HG02938 (cell line): ENCODE measurements around the gene TMEM109.
A peak's percentile ranks its signal among the peaks of the same experiment; 100 is the strongest.

Experiments used
- ATAC-seq: cut with Tn5 transposase; IDR thresholded peaks from one replicate; pipeline ENCODE4 v1.9.1; 2021; ENCODE audit warnings: mild to moderate bottlenecking, moderate library complexity; ENCODE audit not compliant: unreplicated experiment

TMEM109 gene, protein sequence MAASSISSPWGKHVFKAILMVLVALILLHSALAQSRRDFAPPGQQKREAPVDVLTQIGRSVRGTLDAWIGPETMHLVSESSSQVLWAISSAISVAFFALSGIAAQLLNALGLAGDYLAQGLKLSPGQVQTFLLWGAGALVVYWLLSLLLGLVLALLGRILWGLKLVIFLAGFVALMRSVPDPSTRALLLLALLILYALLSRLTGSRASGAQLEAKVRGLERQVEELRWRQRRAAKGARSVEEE

DNA sequence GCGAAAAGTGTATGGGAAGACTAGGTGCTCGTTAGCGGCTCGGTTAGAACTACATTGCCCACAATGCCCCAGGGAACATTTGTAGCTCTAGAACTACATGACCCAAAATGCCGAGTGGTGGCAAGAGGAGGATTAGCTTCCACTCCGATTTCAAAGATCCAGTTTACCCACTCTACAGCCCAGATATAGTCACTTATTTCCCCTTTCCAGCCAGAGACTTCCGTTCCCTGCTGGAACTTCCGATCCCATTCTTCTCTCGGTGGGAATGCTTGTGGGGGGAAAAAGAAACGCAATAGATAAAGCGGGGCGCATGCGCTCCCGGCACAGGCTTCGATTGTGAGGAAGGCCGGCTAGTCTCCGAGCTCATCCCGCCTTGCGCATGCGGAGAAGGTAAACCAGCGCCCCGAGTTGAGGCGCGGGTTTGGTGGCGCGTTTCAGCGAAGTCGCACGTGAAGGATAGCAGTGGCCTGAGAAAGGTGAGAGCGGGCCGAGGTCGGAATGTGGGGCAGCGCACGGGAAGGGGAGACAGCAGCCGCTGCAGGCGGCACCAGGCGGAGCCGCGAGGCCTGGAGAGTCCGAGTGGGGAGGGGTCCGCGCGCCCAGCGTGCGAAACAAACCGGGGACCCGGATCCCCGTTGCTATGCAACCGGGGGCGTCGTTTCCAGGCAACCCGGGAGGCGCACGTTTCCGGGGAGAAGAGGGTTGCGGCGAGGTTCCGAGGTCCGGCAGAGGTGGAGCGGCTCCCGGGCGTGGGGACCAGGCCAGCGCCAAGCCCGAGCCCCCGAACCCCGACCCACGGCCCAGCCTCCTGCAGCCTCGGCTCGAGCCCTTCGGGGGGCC is at the start of gene TMEM109:
TSS of gene TMEM109 (plus strand) at position 366 of the 840 bp plus-strand sequence. CDS start 5,536 bp downstream, outside the sequence.
- ATAC-seq, result peak; percentile 51

DNA sequence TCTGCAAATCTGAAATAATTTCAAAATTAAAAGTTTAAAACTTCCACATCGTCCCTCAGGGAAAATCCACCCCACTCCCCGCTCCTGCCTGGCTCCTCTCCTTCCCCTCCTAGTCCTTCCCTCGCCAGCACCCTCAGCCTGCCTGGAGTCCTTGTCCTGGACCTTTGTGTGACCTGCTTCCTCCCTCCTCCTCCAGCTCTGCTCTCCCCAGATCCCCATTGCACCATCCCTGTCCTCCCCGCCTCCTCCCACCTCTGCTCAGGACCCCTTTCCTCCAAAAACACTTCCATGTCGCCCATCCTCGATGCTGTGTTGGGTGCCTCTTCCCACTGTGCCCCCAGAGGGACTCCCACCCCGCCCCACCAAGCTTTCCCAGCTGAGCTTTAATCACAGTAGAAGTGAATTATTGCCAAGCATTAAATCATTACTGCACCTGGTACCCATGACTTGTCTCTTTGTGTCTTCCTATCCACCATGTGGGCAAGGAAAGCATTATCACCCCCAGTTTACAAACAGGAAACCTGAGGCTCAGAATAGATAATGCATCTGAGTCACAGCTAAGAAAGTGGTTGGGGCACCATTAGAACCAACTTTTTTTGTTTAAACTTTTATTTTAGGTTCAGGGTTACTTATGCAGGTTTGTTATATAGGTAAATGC is 49.0 kb upstream of the TMEM109 start:
- ATAC-seq, result no peak

DNA sequence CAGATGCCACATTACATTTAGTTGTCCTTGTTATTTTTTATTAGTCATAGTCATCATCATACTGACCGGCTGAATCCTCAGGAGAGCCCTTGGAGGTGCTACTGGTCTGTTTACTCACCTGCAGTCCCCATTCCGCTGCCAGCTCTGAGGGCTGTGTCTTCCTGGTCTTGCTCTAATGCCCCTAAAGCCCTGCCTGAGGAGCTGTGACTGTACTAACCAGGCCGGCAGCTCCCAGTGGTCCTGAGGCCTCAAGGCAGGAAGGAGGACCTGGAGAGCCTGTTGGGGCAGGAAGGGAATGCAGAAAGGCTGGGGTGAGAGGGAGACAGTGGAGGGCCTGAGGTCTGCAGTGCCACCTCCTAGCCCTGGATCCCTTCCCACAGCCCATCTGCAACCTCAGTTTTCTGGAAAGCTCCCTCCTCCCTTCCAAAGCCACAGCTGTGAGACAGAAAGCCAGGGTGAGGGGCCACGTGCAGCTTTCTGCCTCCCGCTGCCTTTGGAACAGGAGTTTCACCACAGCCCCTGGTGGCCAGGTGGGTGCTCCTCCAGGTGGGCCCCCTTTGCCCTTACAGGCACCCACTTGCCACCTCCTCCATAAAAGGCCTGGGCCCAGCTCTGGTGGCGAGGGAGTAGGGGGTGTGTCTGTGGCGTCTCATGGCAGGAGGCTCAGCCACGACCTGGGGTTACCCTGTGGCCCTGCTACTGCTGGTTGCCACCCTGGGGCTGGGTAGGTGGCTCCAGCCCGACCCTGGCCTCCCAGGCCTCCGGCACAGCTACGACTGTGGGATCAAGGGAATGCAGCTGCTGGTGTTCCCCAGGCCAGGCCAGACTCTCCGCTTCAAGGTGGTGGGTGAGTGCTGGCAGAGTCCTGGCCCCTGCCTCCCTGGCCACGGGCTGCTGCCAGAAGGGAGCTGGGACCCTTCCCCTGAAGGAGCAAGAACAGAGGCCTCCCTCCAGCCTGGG is 46.8 kb upstream of the TMEM109 start, which contains the start of gene ZP1:
TSS of gene ZP1 (plus strand) at position 632 of the 960 bp plus-strand sequence. CDS start at position 652, 20 bp downstream.
- no peak for ATAC-seq

DNA sequence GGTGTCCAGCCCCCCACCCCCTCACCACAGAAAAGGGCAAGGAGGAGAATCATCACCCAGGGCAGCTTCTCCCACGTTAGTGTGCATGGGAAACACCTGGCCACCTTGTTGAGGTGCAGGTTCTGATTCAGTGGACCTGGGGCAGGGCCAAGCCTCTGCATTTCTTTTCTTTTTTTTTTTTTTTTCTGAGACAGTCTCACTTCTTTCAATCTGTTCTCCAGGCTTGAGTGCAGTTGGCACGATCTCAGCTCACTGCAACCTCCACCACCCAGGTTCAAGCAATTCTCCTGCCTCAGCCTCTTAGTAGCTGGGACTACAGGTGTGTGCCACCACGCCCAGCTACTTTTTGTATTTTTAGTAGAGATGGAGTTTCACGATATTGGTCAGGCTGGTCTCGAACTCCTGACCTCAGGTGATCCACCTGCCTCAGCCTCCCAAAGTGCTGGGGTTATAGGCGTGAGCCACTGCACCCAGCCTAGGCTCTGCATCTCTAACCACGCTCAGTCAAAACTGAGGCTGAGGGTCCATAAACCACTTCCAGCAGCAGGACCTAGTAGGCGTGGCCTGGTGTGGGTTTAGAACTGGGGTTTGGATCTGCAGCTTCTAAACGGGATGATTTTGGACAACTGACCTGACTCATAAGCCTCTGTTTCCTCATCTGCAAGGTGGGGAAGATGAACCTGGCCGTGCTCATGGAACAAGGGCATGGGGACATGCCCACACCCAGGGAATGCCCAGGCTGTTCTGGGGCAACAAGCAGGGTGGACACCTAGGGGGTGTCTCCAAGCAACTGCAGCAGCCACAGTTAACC is 45.9 kb upstream of the TMEM109 start:
- ATAC-seq, result no peak

DNA sequence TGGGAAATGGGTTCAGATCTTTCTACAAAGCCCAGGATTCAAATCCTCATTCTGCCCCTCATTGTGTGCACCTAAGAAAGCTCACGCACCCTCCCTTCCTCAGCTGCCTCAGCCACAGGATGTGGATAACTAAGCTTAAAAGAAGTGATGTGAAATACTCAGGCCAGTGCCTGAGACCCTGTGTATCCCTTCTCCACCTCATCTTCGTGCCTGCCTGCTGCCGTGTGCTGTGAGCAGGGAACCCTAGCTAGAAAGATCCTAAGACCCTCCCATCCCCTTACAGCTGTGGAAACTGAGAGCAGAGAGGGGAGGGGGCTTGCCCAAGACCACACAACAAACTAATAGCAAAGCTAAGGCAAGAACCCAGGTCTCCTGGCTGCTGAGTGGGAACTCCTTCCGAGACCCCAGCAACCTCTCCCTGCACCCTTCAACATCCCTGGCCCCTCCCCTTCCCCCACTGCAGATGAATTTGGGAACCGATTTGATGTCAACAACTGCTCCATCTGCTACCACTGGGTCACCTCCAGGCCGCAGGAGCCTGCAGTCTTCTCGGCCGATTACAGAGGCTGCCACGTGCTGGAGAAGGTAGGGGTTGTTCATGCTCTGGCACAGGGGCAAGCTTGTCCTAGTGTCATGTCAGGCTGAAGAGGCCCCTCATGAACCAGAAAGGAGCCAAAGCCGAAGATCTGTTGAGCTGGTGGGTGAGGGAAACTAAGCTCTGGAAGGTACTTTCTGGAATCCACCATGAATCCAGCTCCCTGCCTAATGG is 45.1 kb upstream of the TMEM109 start:
- ATAC-seq, result no peak

DNA sequence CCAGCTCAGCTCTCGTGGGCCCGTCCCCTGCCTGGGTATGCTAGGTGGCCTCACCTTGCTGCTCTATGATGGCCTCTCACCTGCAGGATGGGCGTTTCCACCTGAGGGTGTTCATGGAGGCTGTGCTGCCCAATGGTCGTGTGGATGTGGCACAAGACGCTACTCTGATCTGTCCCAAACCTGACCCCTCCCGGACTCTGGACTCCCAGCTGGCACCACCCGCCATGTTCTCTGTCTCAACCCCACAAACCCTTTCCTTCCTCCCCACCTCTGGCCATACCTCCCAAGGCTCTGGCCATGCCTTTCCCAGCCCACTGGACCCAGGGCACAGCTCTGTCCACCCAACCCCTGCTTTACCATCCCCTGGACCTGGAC is 44.5 kb upstream of the TMEM109 start:
- ATAC-seq, result no peak

DNA sequence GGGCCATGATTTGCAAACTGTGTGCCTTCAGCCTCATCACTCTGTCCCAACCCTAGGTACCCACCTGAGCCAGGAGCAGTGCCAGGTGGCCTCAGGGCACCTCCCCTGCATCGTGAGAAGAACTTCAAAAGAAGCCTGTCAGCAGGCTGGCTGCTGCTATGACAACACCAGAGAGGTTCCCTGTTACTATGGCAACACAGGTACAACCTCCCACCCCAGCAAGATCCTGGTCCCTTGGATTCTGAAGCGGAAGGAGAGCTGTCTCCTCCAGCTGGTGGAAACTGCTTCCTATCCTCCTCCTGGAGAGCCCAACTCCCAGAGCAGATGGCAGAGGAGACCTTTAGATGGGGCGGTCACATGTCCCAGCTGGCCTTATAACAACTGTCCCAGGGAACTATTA is 43.7 kb upstream of the TMEM109 start:
- no peak for ATAC-seq

DNA sequence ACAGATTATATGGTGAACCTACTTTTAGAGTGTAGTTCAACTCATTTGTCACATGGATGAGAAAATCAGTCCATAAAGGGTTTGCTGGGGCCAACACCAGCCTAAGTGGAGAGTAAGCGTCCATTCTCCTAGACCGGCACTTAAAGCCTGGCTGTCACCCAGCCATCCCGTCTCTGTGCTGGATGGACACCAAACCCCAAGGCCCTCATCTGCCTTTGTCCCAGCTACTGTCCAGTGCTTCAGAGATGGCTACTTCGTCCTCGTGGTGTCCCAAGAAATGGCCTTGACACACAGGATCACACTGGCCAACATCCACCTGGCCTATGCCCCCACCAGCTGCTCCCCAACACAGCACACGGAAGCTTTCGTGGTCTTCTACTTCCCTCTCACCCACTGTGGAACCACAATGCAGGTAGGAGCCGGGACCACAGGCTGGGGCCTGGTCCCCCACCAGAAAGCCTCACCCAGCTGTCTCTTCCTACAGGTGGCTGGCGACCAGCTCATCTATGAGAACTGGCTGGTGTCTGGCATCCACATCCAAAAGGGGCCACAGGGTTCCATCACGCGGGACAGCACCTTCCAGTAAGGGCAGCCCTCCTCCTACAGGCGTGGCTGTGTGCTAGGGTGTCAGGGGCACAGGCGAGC is 43.1 kb upstream of the TMEM109 start:
- ATAC-seq, result no peak

DNA sequence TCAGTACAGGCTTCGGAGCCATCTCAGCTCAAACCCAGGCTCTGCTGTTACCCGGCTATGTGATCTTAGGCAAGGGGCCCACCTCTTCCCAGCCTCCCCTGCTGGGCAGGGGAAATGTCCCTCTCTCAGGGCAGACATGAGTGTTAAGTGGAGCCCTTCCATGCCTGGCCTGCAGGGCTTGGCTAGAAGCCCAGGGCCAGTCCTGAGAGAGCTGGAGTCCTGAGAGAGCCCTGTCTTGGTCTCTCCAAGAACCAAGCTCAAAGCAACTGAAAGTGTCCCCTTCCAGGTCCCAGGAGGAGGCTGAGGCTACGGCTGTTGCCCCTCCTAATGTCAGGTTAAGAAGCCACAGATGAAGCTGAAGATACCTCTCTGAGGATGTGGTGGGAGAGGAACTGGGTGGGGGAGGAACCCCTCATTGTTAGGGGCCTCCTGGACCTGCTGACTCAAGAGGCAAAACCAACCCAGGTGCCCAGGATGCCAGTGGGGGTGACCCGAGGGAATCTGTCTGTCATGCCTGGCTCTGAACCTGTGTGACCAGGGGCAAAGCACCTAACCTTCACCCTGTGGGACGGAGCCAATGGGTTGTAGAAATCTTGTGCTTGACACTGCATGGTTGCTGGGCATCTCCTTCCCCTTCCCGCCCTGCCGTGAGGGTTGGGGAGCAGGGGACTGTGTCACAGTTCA is 42.4 kb upstream of the TMEM109 start:
- ATAC-seq, result no peak

DNA sequence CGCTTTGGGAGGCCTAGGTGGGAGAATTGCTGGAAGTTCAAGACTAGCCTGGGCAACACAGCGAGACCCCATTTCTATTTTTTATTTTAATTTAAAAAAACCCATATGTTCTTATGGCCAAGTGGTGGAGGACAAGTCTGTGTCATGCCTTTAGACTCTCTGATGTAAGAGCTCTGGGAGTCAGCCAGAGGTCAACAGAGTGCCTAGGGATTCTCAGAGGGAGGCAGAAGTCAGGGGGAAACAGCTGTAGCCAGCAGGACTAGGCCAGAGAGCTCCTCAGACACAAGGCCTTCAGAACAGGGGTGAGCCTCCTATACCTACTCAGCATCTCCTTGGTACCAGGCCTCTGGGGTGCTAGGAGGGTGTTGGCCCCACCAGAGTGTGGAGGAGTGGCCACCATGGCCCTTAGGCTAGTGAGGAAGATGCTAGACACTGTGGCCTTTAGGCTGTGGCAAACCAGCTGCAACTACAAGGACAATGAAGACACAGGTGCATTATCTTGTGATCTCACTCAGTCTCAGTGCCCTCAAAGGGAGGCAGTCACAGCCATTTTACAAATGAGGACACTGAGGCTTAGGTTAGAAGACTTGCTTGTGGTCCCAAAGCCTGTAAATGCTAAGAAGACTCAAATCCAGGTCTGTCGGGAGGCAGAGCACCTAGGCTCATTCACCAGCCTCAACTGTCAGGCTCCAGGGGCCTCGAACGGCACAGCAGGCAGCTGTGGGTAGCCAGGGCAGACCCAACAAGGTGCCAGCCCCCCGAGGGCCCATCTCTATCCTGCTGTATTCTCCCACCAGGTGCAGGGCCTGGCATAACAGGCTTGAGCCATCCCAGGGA is 41.6 kb upstream of the TMEM109 start:
- no peak for ATAC-seq

DNA sequence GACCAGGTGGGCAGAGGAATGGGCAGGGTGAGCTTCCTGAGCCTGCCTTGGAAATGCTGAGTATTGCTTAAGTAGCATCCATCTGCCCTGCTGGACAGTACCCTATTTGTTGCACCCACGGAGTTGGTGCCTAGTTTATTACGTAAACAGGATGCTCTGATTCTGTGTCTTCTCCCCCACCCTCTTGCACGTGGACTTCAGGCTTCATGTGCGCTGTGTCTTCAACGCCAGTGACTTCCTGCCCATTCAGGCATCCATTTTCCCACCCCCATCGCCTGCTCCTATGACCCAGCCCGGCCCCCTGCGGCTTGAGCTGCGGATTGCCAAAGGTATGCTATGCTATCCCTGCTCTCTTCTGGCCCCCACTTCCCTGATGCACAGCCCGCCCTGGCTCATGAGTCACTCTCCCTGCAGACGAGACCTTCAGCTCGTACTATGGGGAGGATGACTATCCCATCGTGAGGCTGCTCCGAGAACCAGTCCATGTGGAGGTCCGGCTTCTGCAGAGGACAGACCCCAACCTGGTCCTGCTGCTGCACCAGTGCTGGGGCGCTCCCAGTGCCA is 40.9 kb upstream of the TMEM109 start:
- ATAC-seq, result no peak

DNA sequence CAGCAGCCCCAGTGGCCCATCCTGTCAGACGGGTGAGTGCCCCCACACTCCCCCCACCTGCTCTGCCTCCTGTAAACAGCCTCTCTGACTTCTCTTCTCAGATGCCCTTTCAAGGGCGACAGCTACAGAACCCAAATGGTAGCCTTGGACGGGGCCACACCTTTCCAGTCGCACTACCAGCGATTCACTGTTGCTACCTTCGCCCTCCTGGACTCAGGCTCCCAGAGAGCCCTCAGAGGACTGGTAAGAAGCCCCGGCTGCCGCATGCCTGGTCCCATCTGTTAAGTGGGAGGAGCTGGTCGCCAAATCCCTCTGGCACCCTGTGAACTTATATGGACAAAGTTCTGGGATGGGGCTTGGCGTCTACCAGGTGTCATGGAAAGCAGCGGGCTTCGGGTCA is 40.4 kb upstream of the TMEM109 start:
- no peak for ATAC-seq

DNA sequence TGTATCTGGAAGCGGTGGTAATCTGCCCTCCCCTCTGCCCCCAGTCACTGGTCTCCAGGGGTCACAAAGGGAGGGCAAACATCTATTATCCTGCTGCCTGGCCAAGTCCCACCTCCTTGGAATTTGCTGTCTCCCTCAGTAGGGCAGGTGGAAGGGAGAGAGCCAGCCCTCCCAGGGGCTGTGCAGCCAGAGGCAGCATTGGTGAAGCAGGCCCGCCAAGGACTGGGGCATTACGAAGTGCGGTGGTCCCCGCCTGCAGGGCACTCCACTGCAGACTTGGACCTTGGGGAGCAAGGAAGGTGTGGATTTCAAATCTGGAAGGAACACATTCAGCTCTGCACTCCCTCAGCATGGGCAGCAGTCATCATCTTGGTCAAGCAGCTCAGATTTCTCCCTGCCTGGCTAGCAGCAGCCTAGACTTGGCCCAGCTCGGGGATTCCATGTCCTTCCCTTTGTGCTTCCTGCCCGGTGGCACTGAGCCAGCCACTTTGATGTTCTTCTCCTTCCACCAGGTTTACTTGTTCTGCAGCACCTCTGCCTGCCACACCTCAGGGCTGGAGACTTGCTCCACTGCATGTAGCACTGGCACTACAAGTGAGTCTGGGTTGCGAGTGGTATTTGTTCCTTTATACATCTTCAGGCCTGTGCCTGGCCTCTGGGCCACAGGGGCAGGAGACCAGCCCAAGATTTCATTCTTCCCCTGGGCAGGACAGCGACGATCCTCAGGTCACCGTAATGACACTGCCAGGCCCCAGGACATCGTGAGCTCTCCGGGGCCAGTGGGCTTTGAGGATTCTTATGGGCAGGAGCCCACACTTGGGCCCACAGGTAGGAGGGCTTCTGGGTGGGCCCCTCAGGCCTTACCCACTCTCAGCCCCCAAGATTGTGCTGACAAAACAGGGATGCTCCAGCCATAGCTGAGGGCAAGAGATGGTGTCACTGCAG is 39.3 kb upstream of the TMEM109 start:
- no peak for ATAC-seq

DNA sequence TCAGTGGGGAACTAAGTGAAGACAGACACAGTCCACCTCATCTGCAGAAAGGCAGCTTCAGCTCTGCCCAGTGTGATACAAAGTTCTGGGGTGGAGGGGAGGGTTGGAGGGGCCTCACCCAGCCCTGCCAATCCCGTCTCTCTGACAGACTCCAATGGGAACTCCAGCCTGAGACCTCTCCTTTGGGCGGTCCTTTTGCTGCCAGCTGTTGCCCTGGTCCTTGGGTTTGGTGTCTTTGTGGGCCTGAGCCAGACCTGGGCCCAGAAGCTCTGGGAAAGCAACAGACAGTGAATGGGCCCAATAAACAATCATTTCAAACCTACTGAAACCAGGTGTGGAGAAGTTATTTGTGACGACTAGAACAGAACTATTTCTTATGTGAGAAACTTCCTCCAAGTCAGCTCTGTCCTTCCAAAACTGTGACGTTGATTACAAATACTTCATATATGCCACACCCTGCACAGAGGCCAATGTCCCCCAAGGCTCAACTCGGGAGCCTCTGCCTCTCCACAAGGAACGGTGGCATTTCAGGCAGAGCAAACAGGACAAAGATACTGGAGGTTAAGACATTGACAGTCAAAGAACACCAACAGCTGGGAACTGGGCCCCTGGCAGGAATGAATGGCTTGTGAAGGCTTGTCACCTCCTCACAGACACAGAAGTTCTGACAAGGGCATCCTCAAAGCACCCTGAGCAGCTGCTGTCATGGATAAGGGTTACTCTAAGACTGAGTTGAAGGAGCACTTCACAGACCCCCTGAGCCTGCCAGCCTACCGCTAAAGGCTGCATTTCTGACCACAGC is 38.4 kb upstream of the TMEM109 start:
- no peak for ATAC-seq

DNA sequence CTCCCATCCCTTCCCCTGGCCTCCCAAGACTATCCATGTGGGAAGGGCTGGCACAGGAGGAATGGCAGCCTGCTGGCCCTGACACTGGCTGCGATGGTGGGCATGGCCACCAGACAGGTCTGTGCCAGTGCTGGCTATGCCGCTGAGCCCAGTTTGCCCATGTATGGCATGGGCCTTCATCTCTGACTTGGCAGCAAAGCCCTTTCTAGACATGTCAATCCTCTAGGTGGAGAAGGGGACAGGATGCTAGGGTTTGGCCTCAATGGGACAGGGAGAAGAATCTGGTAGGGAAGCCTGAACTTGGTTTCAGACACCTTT is 37.8 kb upstream of the TMEM109 start:
- no peak for ATAC-seq
